NCI-H146 treated with DMSO at 0.1 percent for 48 hours (cell line): ENCODE data around the gene DLX4.

Experiments
- DNase-seq: peaks from one replicate; lab custom pipeline; 2025; ENCODE audit not compliant: unreplicated experiment; lab: John Stamatoyannopoulos, UW

The DLX4 gene

GRCh38 chr17:49967621-49968404 lies 1.2 kb upstream of the DLX4 start:
- DNase-seq, result no peak

- no peak for DNase-seq
Observed at GRCh38 chr17:49968405-49969133, 421 bp upstream of the DLX4 start.

- DNase-seq, result no peak
Observed at GRCh38 chr17:49969795-49970389, 902 bp downstream of the DLX4 start.

- no peak for DNase-seq
Observed at GRCh38 chr17:49970498-49970897, 1.5 kb downstream of the DLX4 start.

GRCh38 chr17:49971199-49971847 lies 2.3 kb downstream of the DLX4 start:
- DNase-seq, result no peak

- no peak for DNase-seq
Observed at GRCh38 chr17:49971848-49972485, 3.0 kb downstream of the DLX4 start.

GRCh38 chr17:49972486-49973270 lies 3.7 kb downstream of the DLX4 start:
- DNase-seq, result no peak

- DNase-seq, result no peak
Observed at GRCh38 chr17:49973271-49973615, 4.3 kb downstream of the DLX4 start.

- no peak for DNase-seq
Observed at GRCh38 chr17:49975531-49975930, 6.5 kb downstream of the DLX4 start.

- no peak for DNase-seq
Observed at GRCh38 chr17:49976163-49976827, 7.3 kb downstream of the DLX4 start.

GRCh38 chr17:49976828-49977202 lies 7.8 kb downstream of the DLX4 start:
- no peak for DNase-seq

GRCh38 chr17:49977463-49978389 lies 8.7 kb downstream of the DLX4 start:
- DNase-seq, result no peak

GRCh38 chr17:49978501-49978900 lies 9.5 kb downstream of the DLX4 start:
- no peak for DNase-seq

GRCh38 chr17:49979748-49980479 lies 10.9 kb downstream of the DLX4 start:
- no peak for DNase-seq

- no peak for DNase-seq
Observed at GRCh38 chr17:49980703-49981197, 11.8 kb downstream of the DLX4 start.

GRCh38 chr17:49984283-49984682 lies 15.3 kb downstream of the DLX4 start:
- DNase-seq, result no peak

GRCh38 chr17:49984776-49985175 lies 15.8 kb downstream of the DLX4 start:
- no peak for DNase-seq
